Measurements from ENCODE around the gene MAP2K1.

DNA sequence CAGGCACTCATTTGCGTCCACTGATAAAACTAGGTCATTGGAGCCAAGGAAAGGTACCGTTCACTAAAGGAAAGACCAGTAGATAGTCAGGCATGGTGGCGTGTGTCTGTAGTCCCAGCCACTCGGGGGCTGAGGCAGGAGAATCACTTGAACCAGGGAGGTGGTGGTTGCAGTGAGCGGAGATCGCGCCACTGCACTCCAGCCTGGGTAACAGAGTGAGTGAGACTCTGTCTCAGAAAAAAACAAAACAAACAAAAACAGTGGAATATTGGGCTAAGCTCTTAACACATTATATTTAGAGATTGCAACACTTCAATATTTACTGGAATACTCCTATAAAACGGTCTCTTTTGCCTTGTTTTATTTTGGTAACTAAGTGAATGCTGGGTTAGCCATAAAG, 17.4 kb downstream of the MAP2K1 start:
- TF ChIP-seq POLR2A (IDR thresholded peaks at IDR 0.05; ENCODE audit: low read depth, low read length) (no peak), MXI1 (IDR thresholded peaks at IDR 0.05; ENCODE audit: borderline replicate concordance, low read depth, low read length) (no peak), CEBPB (IDR thresholded peaks at IDR 0.05; ENCODE audit: low read depth, low read length) (no peak), RCOR1 (IDR thresholded peaks at IDR 0.05; ENCODE audit: insufficient replicate concordance, low read length) (no peak), RAD21 (IDR thresholded peaks at IDR 0.05; ENCODE audit: low read length) (no peak), BHLHE40 (IDR thresholded peaks at IDR 0.05; ENCODE audit: low read depth, low read length) (no peak), CHD1 (IDR thresholded peaks at IDR 0.05; ENCODE audit: low read depth, low read length) (no peak), RFX5 (IDR thresholded peaks at IDR 0.05; ENCODE audit: low read depth, low read length) (no peak)
- TF ChIP-seq, protein P1, sequence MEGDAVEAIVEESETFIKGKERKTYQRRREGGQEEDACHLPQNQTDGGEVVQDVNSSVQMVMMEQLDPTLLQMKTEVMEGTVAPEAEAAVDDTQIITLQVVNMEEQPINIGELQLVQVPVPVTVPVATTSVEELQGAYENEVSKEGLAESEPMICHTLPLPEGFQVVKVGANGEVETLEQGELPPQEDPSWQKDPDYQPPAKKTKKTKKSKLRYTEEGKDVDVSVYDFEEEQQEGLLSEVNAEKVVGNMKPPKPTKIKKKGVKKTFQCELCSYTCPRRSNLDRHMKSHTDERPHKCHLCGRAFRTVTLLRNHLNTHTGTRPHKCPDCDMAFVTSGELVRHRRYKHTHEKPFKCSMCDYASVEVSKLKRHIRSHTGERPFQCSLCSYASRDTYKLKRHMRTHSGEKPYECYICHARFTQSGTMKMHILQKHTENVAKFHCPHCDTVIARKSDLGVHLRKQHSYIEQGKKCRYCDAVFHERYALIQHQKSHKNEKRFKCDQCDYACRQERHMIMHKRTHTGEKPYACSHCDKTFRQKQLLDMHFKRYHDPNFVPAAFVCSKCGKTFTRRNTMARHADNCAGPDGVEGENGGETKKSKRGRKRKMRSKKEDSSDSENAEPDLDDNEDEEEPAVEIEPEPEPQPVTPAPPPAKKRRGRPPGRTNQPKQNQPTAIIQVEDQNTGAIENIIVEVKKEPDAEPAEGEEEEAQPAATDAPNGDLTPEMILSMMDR (conservative IDR thresholded peaks at IDR 0.05; ENCODE audit: low read depth, low read length) = no peak
- TF ChIP-seq, protein P2, sequence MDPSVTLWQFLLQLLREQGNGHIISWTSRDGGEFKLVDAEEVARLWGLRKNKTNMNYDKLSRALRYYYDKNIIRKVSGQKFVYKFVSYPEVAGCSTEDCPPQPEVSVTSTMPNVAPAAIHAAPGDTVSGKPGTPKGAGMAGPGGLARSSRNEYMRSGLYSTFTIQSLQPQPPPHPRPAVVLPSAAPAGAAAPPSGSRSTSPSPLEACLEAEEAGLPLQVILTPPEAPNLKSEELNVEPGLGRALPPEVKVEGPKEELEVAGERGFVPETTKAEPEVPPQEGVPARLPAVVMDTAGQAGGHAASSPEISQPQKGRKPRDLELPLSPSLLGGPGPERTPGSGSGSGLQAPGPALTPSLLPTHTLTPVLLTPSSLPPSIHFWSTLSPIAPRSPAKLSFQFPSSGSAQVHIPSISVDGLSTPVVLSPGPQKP (IDR thresholded peaks at IDR 0.05; ENCODE audit: borderline replicate concordance, low read depth, low read length) = no peak
- TF ChIP-seq, protein P3, sequence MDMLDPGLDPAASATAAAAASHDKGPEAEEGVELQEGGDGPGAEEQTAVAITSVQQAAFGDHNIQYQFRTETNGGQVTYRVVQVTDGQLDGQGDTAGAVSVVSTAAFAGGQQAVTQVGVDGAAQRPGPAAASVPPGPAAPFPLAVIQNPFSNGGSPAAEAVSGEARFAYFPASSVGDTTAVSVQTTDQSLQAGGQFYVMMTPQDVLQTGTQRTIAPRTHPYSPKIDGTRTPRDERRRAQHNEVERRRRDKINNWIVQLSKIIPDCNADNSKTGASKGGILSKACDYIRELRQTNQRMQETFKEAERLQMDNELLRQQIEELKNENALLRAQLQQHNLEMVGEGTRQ (IDR thresholded peaks at IDR 0.05; ENCODE audit: low read depth, low read length) = no peak

All from IMR-90 (cell line).